Activated CD4-positive, CD25-positive, alpha-beta regulatory T cell treated with anti-CD3 and anti-CD28 coated beads, Interleukin-2, amount 50 U/mL, for 24 hours (primary cell): ENCODE measurements around the gene G6PC3.
"Not testable (repeated sequence)": the region's sequence is repeated elsewhere in the genome, so short reads cannot be mapped to it uniquely, and the experiment has no call there.

Experiments used
- ATAC-seq, 2 donors: fragments of 150-1000 bp; cut with Tn5 transposase; one replicate each; pipeline ENCODE4 v1.10.0; 2021; ENCODE audit warnings: mild to moderate bottlenecking in 1 of 2, moderate library complexity in 1 of 2

G6PC3 gene

DNA sequence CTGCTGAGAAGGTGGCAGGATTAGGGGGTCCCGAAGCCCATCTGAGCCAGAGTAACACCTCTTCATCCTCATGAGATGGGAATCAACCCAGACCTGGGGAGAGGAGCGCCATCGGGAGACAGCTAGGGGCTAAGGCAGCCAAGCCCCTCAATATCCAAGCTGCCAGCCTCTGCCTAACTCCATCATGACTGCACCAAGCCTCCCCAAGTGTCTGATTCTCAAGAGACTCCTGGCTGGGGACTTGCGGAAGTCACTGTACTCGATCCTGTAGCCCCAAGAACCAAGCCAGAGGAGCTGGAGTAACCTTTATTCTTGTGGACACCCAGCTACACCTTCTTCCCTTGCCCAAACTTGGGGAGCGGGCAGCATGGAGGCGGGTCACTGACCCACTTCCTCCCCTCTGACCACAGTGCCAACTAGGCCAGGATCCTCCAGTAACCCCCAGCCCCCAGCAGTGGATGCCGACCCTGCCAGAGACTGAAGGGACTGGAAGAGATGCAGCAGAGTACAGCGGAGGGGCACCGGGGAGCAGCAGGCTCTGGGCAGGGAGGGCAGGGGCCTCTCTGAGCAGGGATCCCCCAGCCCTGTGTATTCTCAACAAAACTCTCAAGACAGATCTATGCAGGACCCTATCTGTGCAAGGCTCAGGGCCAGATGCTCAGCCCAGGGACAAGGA lies 39.6 kb downstream of the G6PC3 start:
- ATAC-seq = no peak

DNA sequence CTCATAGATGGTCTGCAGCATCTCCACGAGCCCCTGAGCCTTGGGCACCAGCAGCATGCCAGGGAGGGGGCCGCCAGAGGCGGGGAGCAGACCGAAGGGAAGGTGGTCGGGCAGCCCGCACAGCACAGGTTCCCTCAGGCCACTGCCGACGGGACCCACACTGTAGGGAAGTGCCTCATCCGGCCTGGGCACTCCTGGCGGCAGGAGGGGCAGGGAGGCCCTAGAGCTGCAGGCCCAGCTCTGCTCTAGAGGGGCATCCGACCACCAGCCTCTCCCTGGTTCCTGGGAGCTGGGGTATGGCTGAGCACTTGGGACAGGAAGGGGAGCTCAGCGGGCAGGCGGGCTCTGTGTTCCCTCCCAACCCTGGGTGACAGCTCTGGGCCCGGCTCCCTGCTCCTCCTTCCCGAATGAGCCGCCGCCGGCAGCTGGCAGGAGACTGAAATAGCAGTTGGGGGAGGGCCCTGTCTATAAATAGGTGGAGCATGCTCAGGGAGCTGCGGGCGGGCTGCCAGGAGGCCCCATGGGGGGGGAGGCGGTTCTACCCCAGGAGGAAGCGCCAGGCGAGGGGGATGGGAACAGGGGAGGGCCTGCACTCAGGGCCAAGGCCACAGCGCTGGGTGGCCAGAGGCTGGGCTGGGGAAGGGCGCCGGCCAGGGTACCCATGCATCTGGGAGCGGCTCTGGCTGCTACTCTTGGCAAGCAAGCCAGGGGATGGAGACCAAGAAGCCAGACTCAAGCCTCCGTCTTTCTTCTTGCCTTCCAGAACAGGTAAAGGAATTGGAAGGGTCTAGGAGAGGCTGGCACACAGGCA lies 40.5 kb downstream of the G6PC3 start:
- ATAC-seq = peak; percentile 39 to 63

DNA sequence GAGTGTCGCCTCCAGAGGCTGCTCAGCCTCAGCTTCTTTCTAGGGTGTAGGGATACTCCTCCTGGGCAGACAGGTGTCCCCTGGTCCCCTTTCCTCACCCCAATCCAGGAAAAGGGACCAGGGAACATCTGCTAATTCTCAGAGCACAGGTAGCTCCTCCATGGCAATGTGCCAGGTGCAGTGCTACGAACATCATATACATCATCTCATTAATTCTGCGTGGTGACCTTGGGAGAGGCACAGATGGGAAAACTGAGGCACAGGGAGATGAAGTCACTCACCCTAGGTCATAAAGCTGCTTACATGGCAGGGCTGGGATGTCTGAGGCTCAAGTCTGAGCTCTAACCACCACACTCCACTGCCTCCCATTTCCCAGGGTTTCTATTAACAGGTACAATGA lies 41.2 kb downstream of the G6PC3 start:
- ATAC-seq = no peak

DNA sequence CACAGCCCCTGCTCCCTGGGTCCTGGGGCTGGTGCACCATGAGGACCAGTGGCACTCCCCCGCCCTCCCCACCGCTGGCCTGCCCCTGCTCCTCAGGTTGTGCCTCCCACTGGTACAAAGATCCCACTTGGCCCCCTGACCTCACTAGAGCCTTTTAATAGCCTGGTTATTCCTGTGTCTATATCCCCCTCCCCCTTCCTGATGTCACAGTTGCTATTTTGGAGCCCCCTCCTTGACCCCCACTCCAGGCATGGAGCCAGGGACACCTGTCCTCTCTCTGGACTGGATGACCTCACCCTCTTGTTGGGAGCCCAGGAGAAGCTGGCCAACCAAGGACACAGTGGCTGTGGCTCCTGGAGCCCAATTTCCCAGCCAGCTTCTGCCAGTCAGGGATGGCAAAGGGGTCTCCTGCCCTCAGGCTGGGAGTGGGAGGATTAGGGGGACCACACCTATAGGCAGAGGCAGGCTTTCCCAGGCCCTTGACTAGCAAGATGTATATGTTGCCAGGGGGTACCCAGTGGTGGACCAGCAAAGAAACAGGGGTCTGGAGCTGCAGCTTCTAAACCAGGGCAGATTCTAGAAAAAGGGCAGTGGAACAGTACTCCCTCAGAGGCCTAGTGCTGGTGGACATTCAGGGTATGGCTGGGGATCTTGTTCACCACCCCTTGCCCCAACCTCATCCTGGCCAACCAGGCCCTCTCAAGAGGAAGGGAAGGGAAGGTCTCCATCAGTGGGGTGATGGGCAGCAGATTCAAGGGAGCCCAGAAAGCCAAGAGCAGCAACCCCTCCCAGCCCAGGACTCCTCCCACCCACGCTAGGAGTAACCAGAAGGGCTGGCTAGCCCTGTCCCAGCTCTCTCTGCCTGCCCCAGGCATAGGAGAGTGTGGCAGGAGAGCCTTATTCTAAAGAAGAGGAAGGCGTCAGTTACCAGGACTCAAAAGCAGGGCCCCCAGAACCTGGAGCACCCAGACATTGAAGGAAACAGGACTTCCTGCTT lies 42.0 kb downstream of the G6PC3 start:
- ATAC-seq = no peak

DNA sequence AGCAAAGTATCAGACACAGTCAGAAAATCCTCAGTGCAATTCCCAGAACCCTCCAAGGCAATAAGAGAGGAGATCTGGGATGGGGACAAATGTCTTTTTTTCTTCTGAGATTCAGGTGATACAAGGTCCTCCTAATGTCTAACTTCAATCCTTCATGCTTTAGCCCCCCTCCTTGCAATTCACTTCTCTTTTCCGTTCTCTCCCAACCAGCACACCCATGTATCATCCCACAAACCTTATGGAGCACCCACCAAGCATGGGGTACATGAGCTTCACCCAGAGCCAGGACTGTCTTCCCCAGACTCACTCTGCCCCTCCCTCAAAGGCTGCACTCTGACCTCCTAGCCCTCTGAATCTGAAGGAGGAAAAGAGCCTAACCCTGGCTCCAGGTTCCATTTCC lies 42.8 kb downstream of the G6PC3 start:
- no peak for ATAC-seq

DNA sequence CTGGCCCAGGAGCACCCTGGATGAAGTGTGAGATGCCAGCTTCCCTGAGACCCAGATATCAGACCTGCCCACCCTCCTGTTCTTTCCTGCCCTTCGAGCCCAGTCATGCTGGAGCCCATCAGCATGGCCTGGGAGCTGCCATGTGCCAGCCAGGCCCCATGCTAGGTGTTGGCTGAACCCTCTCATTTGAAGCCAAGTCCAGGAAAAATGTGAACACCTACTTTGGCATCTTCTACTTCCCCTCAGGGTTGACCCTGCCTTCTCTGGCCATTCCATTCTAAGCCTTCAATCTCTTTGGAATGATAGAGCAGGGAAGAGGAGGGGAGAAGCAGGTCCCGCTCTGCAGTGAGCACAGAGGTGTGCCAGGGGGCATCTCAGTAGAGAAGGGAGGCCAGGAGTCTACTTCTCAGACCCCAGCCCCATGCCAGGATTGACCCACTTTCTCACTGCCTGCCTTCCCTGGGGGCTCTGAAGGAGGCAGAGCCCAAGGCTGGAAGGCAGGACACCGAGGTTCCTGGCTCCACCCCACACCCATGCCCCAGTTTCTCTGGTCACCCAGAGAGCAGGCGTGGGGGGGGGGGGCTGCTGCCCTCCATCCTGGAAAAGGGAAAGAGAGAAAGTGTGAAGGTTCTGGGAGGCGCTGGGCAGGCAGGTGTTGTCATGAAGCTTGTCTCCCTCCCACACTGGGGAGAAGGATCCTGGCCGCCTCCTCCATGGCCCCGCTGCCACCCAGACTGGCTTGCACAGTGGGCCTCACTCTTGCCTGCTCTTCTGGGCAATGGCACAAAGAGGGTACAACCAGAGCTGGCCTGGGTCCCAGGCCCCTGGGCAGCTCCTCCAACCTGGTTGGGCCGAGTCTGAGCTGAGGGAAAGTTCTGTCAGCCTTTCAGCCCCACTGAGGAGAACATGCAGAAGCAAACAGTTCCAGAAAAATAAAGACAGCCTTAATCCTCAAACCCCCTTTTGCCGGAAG lies 43.6 kb downstream of the G6PC3 start:
- no peak for ATAC-seq

DNA sequence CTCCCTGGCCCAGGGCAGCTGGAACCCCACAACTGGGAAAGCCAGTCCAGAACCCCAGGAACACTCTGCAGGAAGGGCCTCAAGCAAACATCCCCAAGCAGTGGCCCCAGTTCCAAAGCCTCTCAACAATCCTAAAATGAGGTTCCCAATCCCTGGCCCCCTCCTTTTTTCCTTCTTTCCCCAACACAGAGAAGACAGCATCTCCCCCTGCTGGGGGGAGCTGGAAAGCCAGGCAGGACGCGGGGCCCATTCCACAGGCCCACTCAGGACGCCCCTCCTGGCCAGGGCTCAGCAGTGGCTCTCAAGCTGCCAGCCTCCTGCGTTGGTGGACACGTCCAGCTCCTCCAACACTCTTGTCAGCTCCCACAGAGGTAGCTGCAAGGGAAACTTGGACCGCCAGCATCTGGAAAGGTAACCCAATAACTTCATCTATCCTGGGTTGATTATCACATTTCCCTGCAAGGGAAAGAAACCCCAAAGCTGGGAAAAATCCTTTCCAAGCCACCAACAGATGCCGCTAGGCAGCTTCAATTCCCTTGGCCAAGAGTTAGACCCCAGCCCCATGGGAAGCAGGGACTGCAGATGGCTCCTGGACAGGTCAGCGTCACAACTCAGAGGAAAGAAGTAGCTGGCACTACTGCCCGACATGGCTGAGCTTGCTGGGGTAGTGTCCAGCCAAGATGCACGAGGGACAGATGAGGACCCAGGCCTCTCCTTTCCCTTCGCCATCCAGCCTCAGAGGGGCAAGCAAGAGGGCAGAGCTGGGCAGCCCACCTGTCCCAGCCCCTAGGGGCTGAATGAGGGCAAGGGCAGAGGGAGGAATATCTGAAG lies 45.3 kb downstream of the G6PC3 start:
- no peak for ATAC-seq

DNA sequence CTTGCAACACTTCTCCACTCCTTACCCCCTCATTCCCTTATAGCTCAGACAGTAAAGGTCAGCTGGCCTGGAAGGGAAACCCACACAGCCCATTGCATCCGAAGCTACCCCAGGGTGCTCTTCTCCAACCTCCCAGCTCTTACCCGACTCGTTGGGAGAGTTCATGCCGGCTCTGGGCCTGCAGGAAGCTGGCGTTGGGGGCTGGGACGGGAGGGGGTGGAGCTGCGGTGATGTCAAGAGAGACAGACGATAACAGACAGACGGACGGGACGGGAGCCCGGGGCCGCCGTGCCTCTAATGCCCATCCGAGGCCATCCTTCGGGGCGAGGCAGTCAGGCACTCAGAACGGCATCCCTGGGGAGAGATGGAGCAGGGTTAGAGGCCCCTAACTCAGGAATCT lies 46.8 kb downstream of the G6PC3 start:
- ATAC-seq = no peak

DNA sequence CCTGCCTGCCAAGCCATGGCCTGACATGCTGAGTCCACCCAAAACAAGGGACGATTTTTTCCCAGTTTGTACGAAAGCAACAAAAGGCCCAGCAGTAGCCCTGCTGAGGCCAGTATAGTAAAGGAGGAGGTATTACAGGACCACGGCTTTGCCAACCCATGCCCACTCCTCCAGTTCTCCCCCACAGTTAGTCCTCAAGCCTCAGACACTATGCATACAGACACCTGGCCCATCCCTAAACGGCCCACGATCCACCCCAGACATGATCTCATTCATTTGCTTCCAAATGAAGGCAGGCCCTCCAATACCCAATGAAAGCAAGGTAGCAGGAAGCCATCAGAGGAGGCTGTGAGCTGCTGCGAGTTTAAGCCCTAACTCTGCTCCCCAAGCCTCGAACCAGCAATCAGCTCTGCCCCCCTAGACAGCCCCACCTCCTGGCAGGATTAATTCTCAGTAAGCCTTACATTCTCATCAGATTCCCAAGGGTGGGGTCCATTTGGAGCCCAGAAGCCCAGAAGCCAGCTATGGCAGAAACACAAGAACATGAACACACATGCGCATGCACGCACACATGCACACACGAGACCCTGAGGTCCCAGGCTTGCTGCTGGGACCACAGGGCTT lies 48.0 kb downstream of the G6PC3 start:
- no peak for ATAC-seq

DNA sequence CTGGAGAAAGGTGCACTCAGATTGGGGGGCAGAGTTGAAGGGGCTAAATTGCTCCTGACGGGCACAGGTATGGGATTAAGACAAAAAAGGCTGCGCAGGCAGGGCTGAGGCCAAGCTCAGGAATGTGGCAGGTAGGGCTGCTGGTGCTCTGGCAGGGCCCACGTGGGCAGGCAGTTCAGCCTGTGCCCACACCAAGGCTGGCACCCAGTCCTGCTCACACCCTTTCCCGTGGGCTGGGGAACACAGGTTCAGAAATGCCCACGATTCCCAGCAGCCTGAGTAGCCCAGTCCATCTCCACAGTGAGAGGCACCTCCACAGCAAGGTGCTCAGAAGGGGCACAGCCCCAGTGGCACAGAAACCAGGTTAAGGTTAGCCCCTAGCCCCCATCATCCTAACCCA lies 48.5 kb downstream of the G6PC3 start:
- no peak for ATAC-seq

DNA sequence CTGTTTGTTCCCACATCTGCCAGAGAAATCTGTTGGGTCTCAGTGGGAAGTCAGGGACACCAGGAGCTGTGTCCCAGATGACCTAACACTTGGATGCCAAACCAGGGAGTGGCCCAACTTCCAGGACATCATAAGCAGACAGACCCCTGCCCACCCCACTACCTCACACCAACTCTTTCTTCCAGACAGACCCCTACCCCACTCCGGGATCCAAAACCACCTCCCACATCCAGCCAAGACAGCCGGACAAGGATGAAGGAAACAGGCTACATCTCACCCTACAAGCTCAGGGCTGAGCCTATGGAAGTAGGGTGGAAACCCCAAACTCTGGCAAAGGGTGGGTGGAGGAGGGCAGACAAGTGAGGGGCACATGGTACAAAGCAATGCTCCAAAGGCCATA lies 49.3 kb downstream of the G6PC3 start:
- no peak for ATAC-seq

DNA sequence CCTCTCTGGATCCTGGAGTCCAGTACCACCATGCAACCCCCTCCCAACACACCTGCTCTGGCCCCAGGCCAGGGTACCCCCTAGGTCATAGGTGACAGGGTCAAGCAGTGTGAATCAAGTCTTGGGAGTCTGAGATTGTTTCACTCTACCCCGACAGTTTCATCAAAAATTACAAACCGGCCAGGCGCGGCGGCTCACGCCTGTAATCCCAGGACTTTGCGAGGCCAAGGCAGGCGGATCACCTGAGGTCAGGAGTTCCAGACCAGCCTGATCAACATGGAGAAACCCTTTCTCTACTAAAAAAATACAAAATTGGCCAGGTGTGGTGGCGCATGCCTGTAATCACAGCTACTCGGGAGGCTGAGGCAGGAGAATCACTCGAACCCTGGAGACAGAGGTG lies 49.7 kb downstream of the G6PC3 start:
- ATAC-seq = not testable (repeated sequence)

DNA sequence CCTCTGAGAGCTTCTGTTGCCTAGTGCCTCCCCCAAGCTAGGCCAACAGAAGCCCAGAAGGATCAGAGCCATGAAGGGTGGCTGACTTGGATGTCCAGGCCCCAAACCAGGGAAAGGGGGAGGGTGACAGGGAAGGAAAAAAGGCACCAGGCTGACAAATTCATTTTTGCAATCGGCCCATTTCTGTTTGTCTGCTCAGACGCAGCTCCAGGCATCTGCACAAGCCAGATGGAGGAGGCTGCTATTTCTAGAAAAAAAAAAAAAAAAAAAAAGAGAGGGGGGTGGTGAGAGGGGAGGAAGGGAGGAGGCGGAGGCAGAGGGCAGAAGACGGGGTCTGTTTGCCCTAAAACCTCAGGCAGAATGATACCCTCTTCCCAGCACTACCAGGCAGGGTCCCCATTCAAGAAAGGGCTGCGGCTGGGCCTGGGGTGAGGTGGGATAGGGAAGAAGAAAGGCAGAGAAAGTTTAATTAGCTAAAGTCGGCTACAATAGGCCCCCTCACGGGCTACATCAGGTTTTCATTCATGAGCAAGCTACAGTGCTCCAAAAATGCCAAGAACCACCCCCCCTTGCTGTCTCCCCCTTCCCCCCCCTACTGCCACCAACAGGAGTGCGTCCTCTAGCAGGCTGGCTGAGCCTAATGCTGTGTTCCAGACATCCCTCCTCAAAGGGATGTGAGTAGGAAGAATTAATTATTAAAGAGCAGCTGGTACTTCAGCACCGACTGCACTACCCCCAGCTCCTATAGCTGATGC lies 50.5 kb downstream of the G6PC3 start:
- no peak for ATAC-seq

DNA sequence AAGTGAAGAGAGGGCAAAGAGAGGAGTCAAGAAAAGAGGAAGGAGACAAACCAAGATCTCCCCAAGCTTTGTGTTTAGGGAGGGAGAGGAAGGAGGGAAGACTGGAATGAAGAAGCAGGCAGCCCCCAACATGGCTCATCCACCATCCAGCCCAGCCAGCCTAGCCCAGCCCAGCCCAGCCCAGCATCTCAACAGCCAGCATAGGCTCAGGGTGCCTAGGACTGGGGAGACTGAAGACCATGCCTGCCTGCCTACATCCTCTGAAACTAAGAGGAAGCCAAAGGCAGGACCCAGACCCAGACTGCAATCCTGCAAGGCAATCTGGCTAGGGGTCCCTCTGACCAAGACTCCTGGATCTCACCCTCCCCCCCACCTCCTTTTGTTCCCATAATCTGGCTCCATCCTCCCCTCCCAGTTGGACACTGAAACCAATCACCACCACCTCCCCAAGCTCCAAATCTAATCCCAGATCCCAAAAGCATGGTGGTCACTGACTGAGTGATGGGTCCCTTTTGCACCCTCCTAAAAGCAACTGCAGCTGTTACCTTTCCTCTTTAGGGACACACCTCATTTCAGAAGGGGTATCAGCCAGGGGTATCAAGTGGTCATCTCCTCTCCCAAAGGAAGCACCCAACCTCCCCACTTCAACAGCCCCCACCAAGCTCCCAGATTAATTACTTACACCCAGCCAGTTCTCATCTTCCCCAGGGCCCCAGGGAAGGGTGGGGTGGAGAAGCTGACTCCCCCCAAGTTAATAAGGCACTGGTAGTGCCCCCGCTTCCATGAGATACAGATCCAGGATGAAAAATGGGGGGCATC lies 51.7 kb downstream of the G6PC3 start:
- ATAC-seq = no peak

DNA sequence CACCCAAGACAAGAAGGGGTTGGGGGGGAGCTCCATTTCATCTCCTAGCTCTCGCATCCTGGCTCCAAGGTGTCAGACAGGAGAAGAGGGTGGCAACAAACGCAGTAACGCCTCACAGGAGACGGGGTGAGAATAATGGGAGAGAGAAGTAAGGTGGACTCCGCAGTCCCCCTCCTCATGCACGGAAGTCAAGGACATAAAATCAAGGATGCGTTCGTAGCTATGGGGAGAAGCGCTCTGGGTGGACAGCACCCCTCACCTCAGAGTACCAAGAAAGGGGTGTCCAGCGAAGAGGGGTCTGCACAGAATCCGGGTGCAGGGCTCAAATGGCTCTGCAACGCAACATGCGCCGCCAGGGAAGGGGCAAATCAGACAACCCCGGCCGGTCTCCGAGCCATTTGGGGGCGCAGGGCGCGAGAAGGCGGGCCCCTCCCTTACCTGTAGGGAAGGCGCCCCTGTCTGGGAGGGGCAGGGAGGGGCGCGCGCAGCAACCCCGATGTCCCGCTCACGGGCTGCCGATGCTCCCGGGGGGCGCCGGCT lies 52.4 kb downstream of the G6PC3 start:
- ATAC-seq = peak in 1 of 2 donors; percentile 3

DNA sequence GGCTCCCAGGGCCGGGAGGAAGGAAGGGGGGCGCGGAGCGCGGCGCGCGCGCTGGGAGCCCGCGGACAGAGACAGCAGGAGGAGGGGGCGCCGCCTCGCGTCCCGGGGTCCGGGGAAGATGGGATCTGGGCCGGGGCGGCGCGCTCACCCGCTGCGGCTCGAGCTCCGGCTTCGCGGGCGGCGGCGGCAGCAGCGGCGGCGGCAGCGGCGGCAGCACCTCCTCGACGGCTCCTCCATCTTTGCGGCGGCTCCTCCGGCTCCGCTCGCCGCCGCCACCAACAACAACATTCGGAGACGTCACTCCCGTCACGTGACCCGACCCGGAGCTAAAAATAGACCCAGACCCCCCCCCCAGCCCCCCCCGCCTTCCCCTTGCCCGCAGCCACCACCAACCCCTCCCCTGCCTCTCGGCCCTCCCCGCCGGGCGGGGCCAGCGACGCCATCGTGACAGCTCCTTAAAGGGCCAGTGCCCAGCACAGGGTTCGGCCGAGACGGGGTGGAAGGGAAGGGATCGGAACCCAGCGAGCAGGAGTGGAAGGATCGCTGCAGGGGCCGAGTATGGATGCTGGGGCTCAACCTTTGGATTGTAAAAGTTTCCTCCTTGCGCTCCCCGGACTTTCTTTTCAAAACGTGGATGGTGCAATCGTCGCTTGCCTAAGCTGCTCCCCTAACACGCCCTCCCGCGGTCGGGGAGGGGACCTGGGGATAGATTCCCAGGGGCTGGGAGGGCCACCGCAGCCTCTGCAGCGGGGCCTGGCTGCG lies 53.0 kb downstream of the G6PC3 start, which contains the start of gene HDAC5:
TSS of gene HDAC5 (minus strand) at position 286 of the 762 bp plus-strand sequence. CDS start 6,126 bp downstream, outside the sequence.
- peak; percentile 96 for ATAC-seq

DNA sequence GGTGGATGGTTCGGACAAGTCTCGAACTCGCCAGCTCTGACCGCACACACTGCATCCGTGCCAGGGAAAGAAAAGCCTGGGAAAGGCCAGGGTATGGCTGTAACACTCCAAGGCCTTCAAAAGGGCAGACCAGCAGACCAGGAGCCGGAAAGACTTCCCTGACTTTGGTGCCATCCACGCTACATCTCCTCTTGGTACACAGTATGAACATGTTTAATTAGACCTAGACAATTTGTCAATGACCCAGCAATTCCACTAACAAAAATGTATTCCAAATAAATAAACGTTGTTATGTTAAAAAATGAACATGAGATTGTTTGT lies 53.5 kb downstream of the G6PC3 start:
- ATAC-seq = no peak
